ENCODE data around the gene KCTD16. TPM values are rescaled to one million over a fixed set of nuclear protein-coding genes. Genes with fewer than 3 reads are reported as not detected.
A peak's percentile ranks its signal among the peaks of the same experiment; 100 is the strongest.

The KCTD16 gene
- total RNA-seq, 1 donor from 2014 or later: 0.44 TPM

- Mint-ChIP-seq H3K4me3 (ENCODE audit: unreplicated experiment) (no peak overlapping the region), H3K4me1 (ENCODE audit: unreplicated experiment) (no peaks in the 10 kb centered on the region), H3K27me3 (ENCODE audit: unreplicated experiment) (peaks cover 3% of the 10 kb centered on the region), H3K27ac (ENCODE audit: unreplicated experiment) (no peak overlapping the region), H3K9me3 (ENCODE audit: unreplicated experiment) (no peaks in the 10 kb centered on the region), H3K36me3 (ENCODE audit: low read depth, unreplicated experiment) (no peaks in the 10 kb centered on the region)
- TF ChIP-seq, protein P1, sequence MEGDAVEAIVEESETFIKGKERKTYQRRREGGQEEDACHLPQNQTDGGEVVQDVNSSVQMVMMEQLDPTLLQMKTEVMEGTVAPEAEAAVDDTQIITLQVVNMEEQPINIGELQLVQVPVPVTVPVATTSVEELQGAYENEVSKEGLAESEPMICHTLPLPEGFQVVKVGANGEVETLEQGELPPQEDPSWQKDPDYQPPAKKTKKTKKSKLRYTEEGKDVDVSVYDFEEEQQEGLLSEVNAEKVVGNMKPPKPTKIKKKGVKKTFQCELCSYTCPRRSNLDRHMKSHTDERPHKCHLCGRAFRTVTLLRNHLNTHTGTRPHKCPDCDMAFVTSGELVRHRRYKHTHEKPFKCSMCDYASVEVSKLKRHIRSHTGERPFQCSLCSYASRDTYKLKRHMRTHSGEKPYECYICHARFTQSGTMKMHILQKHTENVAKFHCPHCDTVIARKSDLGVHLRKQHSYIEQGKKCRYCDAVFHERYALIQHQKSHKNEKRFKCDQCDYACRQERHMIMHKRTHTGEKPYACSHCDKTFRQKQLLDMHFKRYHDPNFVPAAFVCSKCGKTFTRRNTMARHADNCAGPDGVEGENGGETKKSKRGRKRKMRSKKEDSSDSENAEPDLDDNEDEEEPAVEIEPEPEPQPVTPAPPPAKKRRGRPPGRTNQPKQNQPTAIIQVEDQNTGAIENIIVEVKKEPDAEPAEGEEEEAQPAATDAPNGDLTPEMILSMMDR (IDR thresholded peaks at IDR 0.05; ENCODE audit: unreplicated experiment): peak; percentile 80
- DNase-seq (ENCODE audit: low spot score): peak; percentile 53
These were observed 33.3 kb downstream of the KCTD16 start for GRCh38 chr5:144203750-144204596.

DNA sequence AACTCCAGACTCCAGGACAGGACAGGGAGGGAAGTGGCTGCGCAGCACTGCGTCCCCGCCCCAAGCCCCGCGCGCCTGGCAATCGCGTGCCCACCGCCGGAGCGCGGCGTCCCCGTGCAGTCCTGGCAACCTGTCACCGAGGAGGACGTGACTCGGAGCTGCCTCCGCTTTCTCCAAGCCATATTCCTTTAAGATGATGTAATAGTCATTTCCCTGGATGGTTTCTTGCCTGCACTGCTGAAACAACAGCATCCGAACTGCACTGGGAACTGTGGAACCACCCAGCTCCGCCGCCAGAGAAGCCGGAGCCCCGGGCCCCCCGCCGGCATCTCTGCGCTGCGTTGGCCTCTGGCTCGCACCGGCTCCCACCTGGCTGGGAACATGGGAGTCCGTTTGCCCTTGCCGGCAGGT lies 34.5 kb downstream of the KCTD16 start:
- no peaks in the 10 kb centered on the region for H3K36me3 Mint-ChIP-seq (ENCODE audit: low read depth, unreplicated experiment)
- no peak overlapping the region for H3K27ac Mint-ChIP-seq (ENCODE audit: unreplicated experiment)
- no peaks in the 10 kb centered on the region for H3K4me1 Mint-ChIP-seq (ENCODE audit: unreplicated experiment)
- peak; percentile 45 for DNase-seq (ENCODE audit: low spot score)
- TF ChIP-seq, protein P1 (IDR thresholded peaks at IDR 0.05; ENCODE audit: unreplicated experiment): no peak
- no peak overlapping the region for H3K4me3 Mint-ChIP-seq (ENCODE audit: unreplicated experiment)
- peaks cover 3% of the 10 kb centered on the region for H3K27me3 Mint-ChIP-seq (ENCODE audit: unreplicated experiment)
- H3K9me3 Mint-ChIP-seq (ENCODE audit: unreplicated experiment): no peaks in the 10 kb centered on the region

GRCh38 chr5:144206141-144206540 lies 35.5 kb downstream of the KCTD16 start:
- H3K9me3 Mint-ChIP-seq (ENCODE audit: unreplicated experiment): no peaks in the 10 kb centered on the region
- H3K27me3 Mint-ChIP-seq (ENCODE audit: unreplicated experiment): peaks cover 3% of the 10 kb centered on the region
- H3K4me1 Mint-ChIP-seq (ENCODE audit: unreplicated experiment): no peaks in the 10 kb centered on the region
- H3K36me3 Mint-ChIP-seq (ENCODE audit: low read depth, unreplicated experiment): no peaks in the 10 kb centered on the region
- TF ChIP-seq, protein P1 (IDR thresholded peaks at IDR 0.05; ENCODE audit: unreplicated experiment): no peak
- H3K27ac Mint-ChIP-seq (ENCODE audit: unreplicated experiment): no peak overlapping the region
- no peak overlapping the region for H3K4me3 Mint-ChIP-seq (ENCODE audit: unreplicated experiment)
- DNase-seq (ENCODE audit: low spot score): no peak

DNA sequence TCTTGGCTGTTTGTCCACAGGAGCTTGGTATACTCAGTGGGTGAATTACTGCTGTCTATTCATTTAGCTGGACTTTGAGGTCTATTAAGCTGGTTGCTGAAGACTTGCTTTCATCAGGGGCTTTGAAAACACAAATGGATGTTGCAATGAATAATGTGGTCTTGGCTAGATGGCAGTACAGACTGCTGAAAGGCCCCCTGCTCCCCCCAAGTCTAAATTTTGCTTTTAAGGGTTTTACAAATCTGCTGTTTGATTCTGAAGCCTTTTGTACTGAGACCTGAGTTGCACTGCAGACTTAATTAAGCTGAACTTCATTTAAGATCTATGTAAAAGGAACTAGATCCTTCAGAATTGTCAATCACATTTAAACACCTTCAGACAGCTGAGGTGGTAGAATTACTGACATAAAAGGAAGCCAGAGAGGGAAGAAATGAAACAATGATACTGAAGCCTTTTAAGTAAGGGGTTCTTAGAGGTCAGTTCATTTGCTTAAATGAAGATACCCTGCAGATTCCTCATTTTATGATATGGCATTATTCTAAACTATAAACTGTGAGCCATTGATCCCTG lies 37.3 kb downstream of the KCTD16 start:
- H3K4me1 Mint-ChIP-seq (ENCODE audit: unreplicated experiment): no peaks in the 10 kb centered on the region
- H3K36me3 Mint-ChIP-seq (ENCODE audit: low read depth, unreplicated experiment): no peaks in the 10 kb centered on the region
- no peaks in the 10 kb centered on the region for H3K9me3 Mint-ChIP-seq (ENCODE audit: unreplicated experiment)
- DNase-seq (ENCODE audit: low spot score): no peak
- TF ChIP-seq, protein P1 (IDR thresholded peaks at IDR 0.05; ENCODE audit: unreplicated experiment): no peak
- no peak overlapping the region for H3K4me3 Mint-ChIP-seq (ENCODE audit: unreplicated experiment)
- H3K27me3 Mint-ChIP-seq (ENCODE audit: unreplicated experiment): peaks cover 3% of the 10 kb centered on the region
- H3K27ac Mint-ChIP-seq (ENCODE audit: unreplicated experiment): no peak overlapping the region

DNA sequence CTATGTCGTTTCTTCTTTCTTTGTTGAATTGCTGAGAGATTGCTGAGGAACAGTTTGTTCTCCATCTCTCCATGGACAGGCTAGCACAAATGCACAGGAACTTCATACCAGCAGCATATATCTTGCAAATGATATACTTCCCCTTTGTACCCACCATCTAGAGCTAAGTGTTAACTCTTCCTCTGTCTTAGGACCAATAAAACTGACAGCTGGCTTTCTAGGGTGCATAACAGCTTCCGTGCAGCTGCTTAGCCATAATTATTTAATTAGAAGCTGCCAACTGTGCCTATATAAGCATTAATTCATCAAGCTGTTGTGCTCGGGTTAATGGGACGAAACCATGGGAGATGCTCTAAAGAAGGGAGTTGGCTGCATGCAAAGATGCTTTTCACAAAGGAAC lies 38.7 kb downstream of the KCTD16 start:
- Mint-ChIP-seq H3K9me3 (ENCODE audit: unreplicated experiment) (no peaks in the 10 kb centered on the region), H3K36me3 (ENCODE audit: low read depth, unreplicated experiment) (no peaks in the 10 kb centered on the region), H3K4me3 (ENCODE audit: unreplicated experiment) (no peak overlapping the region), H3K4me1 (ENCODE audit: unreplicated experiment) (no peaks in the 10 kb centered on the region), H3K27ac (ENCODE audit: unreplicated experiment) (no peak overlapping the region), H3K27me3 (ENCODE audit: unreplicated experiment) (peaks cover 3% of the 10 kb centered on the region)
- TF ChIP-seq, protein P1 (IDR thresholded peaks at IDR 0.05; ENCODE audit: unreplicated experiment): no peak
- DNase-seq (ENCODE audit: low spot score): no peak

All from endothelial cell (in vitro differentiated cells).